ENCODE measurements around the gene NSFL1C. TPM values are rescaled to one million over a fixed set of nuclear protein-coding genes. Genes with fewer than 3 reads are reported as not detected.

Gene NSFL1C
- polyA plus RNA-seq, 1 of the 3 experiments (the other 2 are of a cell fraction): 45.9 TPM

GRCh38 chr20:1474817-1475603 lies 8.4 kb upstream of the NSFL1C start:
- TF ChIP-seq TCF12 (IDR thresholded peaks at IDR 0.05) (no peak), IRF3 (IDR thresholded peaks at IDR 0.05; ENCODE audit: low read depth, low read length) (no peak), CTCF (IDR thresholded peaks at IDR 0.05) (peak; percentile 27; the same call in 1 of the 2 replicates), EP300 (IDR thresholded peaks at IDR 0.05; ENCODE audit: borderline replicate concordance in 1 of 2, low read depth in 1 of 2, low read length in 1 of 2) (no peak), USF1 (IDR thresholded peaks at IDR 0.05; ENCODE audit: borderline replicate concordance, low read depth) (peak; percentile 58; the same call in 1 of the 2 replicates), MAX (IDR thresholded peaks at IDR 0.05; ENCODE audit: low read depth) (no peak), TAF1 (IDR thresholded peaks at IDR 0.05; ENCODE audit: borderline replicate concordance, low read depth, low read length) (no peak), SIN3A (IDR thresholded peaks at IDR 0.05; ENCODE audit: borderline replicate concordance, low read depth, low read length) (no peak), TEAD4 (IDR thresholded peaks at IDR 0.05; ENCODE audit: borderline replicate concordance, insufficient read depth) (no peak)
- H3K27ac ChIP-seq (ENCODE audit: low read depth in 2 of 2, low read length in 1 of 2): no peak overlapping the region
- no peaks in the 10 kb centered on the region for H3K9me2 ChIP-seq
- H3K9ac ChIP-seq: no peak overlapping the region
- no peaks in the 10 kb centered on the region for H3K79me2 ChIP-seq (ENCODE audit: insufficient read depth)
- CTCF ChIA-PET: interaction anchor here (1.0 kb wide), 1 partner anchor 15 kb away, joined by 3 read pairs; no protein-coding TSS in a partner anchor
- H3K36me3 ChIP-seq (replicated peaks in 1 of 2; ENCODE audit: control insufficient read depth in 1 of 2, insufficient read depth in 2 of 2, low read length in 1 of 2): no peaks in the 10 kb centered on the region
- peaks cover 0 to 8% of the 10 kb centered on the region in 2 experiments; a peak in 1 of 4 replicates for H3K4me1 ChIP-seq (ENCODE audit: control insufficient read depth in 1 of 2, insufficient read depth in 2 of 2, low read depth in 1 of 2, low read length in 1 of 2)
- 49% methylated on average over 4 of the region's 4 CpGs for WGBS (ENCODE audit: low lambda C conversion rate)
- POLR2A ChIA-PET: no interaction called here
- H2AFZ ChIP-seq (ENCODE audit: low read depth): no peak overlapping the region
- peaks cover 5% of the 10 kb centered on the region for H3F3A ChIP-seq (replicated peaks; ENCODE audit: insufficient read depth)
- H3K27me3 ChIP-seq (ENCODE audit: insufficient read depth): no peaks in the 10 kb centered on the region
- no peaks in the 10 kb centered on the region for H4K20me1 ChIP-seq (ENCODE audit: insufficient read depth)
- no peaks in the 10 kb centered on the region for H3K9me3 ChIP-seq
- DNase-seq: no peak
- no peak overlapping the region for H3K4me3 ChIP-seq (ENCODE audit: low read depth in 2 of 2, low read length in 1 of 2)
- no peak overlapping the region for H3K4me2 ChIP-seq

GRCh38 chr20:1474325-1474724 lies 7.7 kb upstream of the NSFL1C start:
- H3K36me3 ChIP-seq (replicated peaks in 1 of 2; ENCODE audit: control insufficient read depth in 1 of 2, insufficient read depth in 2 of 2, low read length in 1 of 2): no peaks in the 10 kb centered on the region
- H3K79me2 ChIP-seq (ENCODE audit: insufficient read depth): no peaks in the 10 kb centered on the region
- no peak overlapping the region for H2AFZ ChIP-seq (ENCODE audit: low read depth)
- no peak overlapping the region for H3K4me3 ChIP-seq (ENCODE audit: low read depth in 2 of 2, low read length in 1 of 2)
- peaks cover 0 to 12% of the 10 kb centered on the region in 2 experiments; a peak in 1 of 4 replicates for H3K4me1 ChIP-seq (ENCODE audit: control insufficient read depth in 1 of 2, insufficient read depth in 2 of 2, low read depth in 1 of 2, low read length in 1 of 2)
- POLR2A ChIA-PET: no interaction called here
- no peak overlapping the region for H3K9ac ChIP-seq
- no peaks in the 10 kb centered on the region for H3K9me2 ChIP-seq
- no peaks in the 10 kb centered on the region for H3K9me3 ChIP-seq
- no peak overlapping the region for H3K27ac ChIP-seq (ENCODE audit: low read depth in 2 of 2, low read length in 1 of 2)
- H3K4me2 ChIP-seq: no peak overlapping the region
- 81% methylated on average over 8 of the region's 8 CpGs for WGBS (ENCODE audit: low lambda C conversion rate)
- DNase-seq: no peak
- no peaks in the 10 kb centered on the region for H3K27me3 ChIP-seq (ENCODE audit: insufficient read depth)
- no peaks in the 10 kb centered on the region for H4K20me1 ChIP-seq (ENCODE audit: insufficient read depth)
- H3F3A ChIP-seq (replicated peaks; ENCODE audit: insufficient read depth): peaks cover 5% of the 10 kb centered on the region
- CTCF ChIA-PET: interaction anchor here (0.9 to 1.4 kb wide), 3 partner anchors 161 to 265 kb away, joined by 3 to 6 read pairs (median 3); no protein-coding TSS in a partner anchor
- no peak for TF ChIP-seq ZBTB33 (IDR thresholded peaks at IDR 0.05; ENCODE audit: borderline replicate concordance, low read depth)
- TF ChIP-seq MEF2A (IDR thresholded peaks at IDR 0.05; ENCODE audit: borderline replicate concordance, low read depth): no peak
- no peak for TF ChIP-seq PBX3 (IDR thresholded peaks at IDR 0.05)
- no peak for TF ChIP-seq FOSL2 (IDR thresholded peaks at IDR 0.05; ENCODE audit: borderline replicate concordance, low read depth)
- TF ChIP-seq EP300 (IDR thresholded peaks at IDR 0.05; ENCODE audit: borderline replicate concordance in 1 of 2, low read depth in 1 of 2, low read length in 1 of 2): no peak
- no peak for TF ChIP-seq GABPA (IDR thresholded peaks at IDR 0.05; ENCODE audit: low read depth)
- TF ChIP-seq FOXJ3 (CRISPR knock-in tag; IDR thresholded peaks at IDR 0.05): no peak
- no peak for TF ChIP-seq RFX5 (IDR thresholded peaks at IDR 0.05; ENCODE audit: low read length)
- no peak for TF ChIP-seq YY1 (IDR thresholded peaks at IDR 0.05; ENCODE audit: low read depth)
- no peak for TF ChIP-seq POLR2AphosphoS5 (IDR thresholded peaks at IDR 0.05; ENCODE audit: low read depth, low read length)
- TF ChIP-seq RXRA (IDR thresholded peaks at IDR 0.05; ENCODE audit: borderline replicate concordance, low read depth): no peak
- no peak for TF ChIP-seq RCOR1 (IDR thresholded peaks at IDR 0.05; ENCODE audit: low read length)
